HepG2 (cell line): ENCODE measurements around the gene IGFALS. TPM values are rescaled to one million over a fixed set of nuclear protein-coding genes. Genes with fewer than 3 reads are reported as not detected.

Experiments used
- AHR ChIP-seq: IDR thresholded peaks from 2 replicates; pipeline ENCODE4 v1.6.1; 2018; ENCODE audit warnings: missing genetic modification reagents, missing compliant biosample characterization
- ELF1 ChIP-seq: sonication (generic); formaldehyde crosslinking; IDR thresholded peaks from 2 replicates; pipeline ENCODE4 v1.4.0; 2020; ENCODE audit warnings: missing genetic modification reagents
- HNRNPK ChIP-seq: fragments of 200-400 bp; formaldehyde crosslinking; IDR thresholded peaks from 2 replicates; pipeline ENCODE4 v1.6.1; 2018; ENCODE audit warnings: low read length, low read depth, moderate library complexity, mild to moderate bottlenecking; ENCODE audit not compliant: poor library complexity, severe bottlenecking
- KLF6 ChIP-seq: IDR thresholded peaks from 2 replicates; pipeline ENCODE4 v1.8.0; 2016; ENCODE audit warnings: missing biosample characterization, missing genetic modification reagents
- MIXL1 ChIP-seq: IDR thresholded peaks from 2 replicates; pipeline ENCODE4 v1.6.1; 2016
- MLXIP ChIP-seq: sonication (generic); formaldehyde crosslinking; IDR thresholded peaks from 2 replicates; pipeline ENCODE4 v1.9.0; 2021; ENCODE audit warnings: missing genetic modification reagents, borderline replicate concordance
- NR1H2 ChIP-seq: sonication (generic); formaldehyde crosslinking; IDR thresholded peaks from 2 replicates; pipeline ENCODE4 v1.8.1; 2022; ENCODE audit warnings: low read depth, missing genetic modification reagents, borderline replicate concordance
- PAWR ChIP-seq: sonication (generic); formaldehyde crosslinking; IDR thresholded peaks from 2 replicates; pipeline ENCODE4 v1.4.0; 2020; ENCODE audit warnings: missing genetic modification reagents, mild to moderate bottlenecking, borderline replicate concordance
- PHF20 ChIP-seq: sonication (generic); formaldehyde crosslinking; IDR thresholded peaks from 2 replicates; pipeline ENCODE4 v1.5.0; 2020; ENCODE audit warnings: mild to moderate bottlenecking, missing genetic modification reagents
- STAG1 ChIP-seq: sonication (generic); formaldehyde crosslinking; IDR thresholded peaks from 2 replicates; pipeline ENCODE4 v1.4.0; 2020; ENCODE audit warnings: missing genetic modification reagents
- STAT5B ChIP-seq: sonication (generic); formaldehyde crosslinking; IDR thresholded peaks from 2 replicates; pipeline ENCODE4 v1.4.0; 2020; ENCODE audit warnings: missing genetic modification reagents
- TEAD2 ChIP-seq: sonication (generic); formaldehyde crosslinking; IDR thresholded peaks from 2 replicates; pipeline ENCODE4 v1.9.0; 2021; ENCODE audit warnings: missing genetic modification reagents
- USF2 ChIP-seq, 2 experiments: sonication (generic) in 1 of 2; formaldehyde crosslinking in 1 of 2; IDR thresholded peaks; 2 replicates each; pipeline versions ENCODE4 v1.5.1 to v1.6.1; 2011 to 2020; ENCODE audit warnings: borderline replicate concordance in 1 of 2, low read depth in 1 of 2, low read length in 1 of 2, mild to moderate bottlenecking in 1 of 2, missing genetic modification reagents in 1 of 2, moderate library complexity in 1 of 2
- WIZ ChIP-seq: sonication (generic); formaldehyde crosslinking; IDR thresholded peaks from 2 replicates; pipeline ENCODE4 v1.5.1; 2020; ENCODE audit warnings: mild to moderate bottlenecking, missing genetic modification reagents
- ZBTB7A ChIP-seq: sonication (generic); formaldehyde crosslinking; IDR thresholded peaks from 2 replicates; pipeline ENCODE4 v1.8.0; 2022; ENCODE audit warnings: mild to moderate bottlenecking, missing genetic modification reagents
- ZNF264 ChIP-seq: sonication (generic); formaldehyde crosslinking; IDR thresholded peaks from 2 replicates; pipeline ENCODE4 v1.4.0; 2020; ENCODE audit warnings: missing genetic modification reagents
- ZNF331 ChIP-seq: sonication (generic); formaldehyde crosslinking; IDR thresholded peaks from 2 replicates; pipeline ENCODE4 v1.4.0; 2020; ENCODE audit warnings: missing genetic modification reagents
- ZNF484 ChIP-seq: sonication (generic); formaldehyde crosslinking; IDR thresholded peaks from 2 replicates; pipeline ENCODE4 v1.5.1; 2020; ENCODE audit warnings: mild to moderate bottlenecking, low read depth, missing genetic modification reagents, borderline replicate concordance
- ZNF501 ChIP-seq: sonication (generic); formaldehyde crosslinking; IDR thresholded peaks from 2 replicates; pipeline ENCODE4 v1.5.1; 2020; ENCODE audit warnings: mild to moderate bottlenecking, moderate library complexity, missing genetic modification reagents
- ZNF569 ChIP-seq: sonication (generic); formaldehyde crosslinking; IDR thresholded peaks from 2 replicates; pipeline ENCODE4 v1.5.0; 2020; ENCODE audit warnings: mild to moderate bottlenecking, missing genetic modification reagents, moderate library complexity, borderline replicate concordance
- ZNF660 ChIP-seq: sonication (generic); formaldehyde crosslinking; IDR thresholded peaks from 2 replicates; pipeline ENCODE4 v1.5.1; 2020; ENCODE audit warnings: mild to moderate bottlenecking, low read depth, missing genetic modification reagents, borderline replicate concordance
- ZNF781 ChIP-seq: sonication (generic); formaldehyde crosslinking; IDR thresholded peaks from 2 replicates; pipeline ENCODE4 v1.5.1; 2020; ENCODE audit warnings: borderline replicate concordance, mild to moderate bottlenecking, missing genetic modification reagents; ENCODE audit errors: not compliant biosample characterization
- polyA plus RNA-seq, 8 experiments: library from polyadenylated mRNA; depleted of rRNA in 3 of 8; stranded (reverse) in 7 of 8; unstranded in 1 of 8; fragments of >200 nt; fragmentation: Illumina TruSeq in 4 of 8; extraction: Trizol in 4 of 8; gene quantifications; 2 replicates each; pipeline versions ENCODE4 v1.2.1 to v1.2.3, GENCODE V29; 2011 to 2016; ENCODE audit warnings: low read depth in 4 of 8, missing spikeins in 1 of 8, mixed read lengths in 1 of 8; ENCODE audit not compliant: insufficient read depth in 1 of 8
- total RNA-seq, 5 experiments: library from RNA; depleted of rRNA; stranded (reverse); fragments of >200 nt; fragmentation: Illumina TruSeq; extraction: Trizol; gene quantifications; 2 replicates each; pipeline ENCODE4 v1.2.3, GENCODE V29; 2016; ENCODE audit warnings: low read depth in 1 of 5

Gene IGFALS
- total and polyA plus RNA-seq, 2 of the 13 experiments (the other 11 are each of a cell fraction or from before 2014, with no cell fraction given), result 0.34 to 2.4 TPM

- peak; percentile 93 for TF ChIP-seq ZNF781 (CRISPR knock-in tag)
- TF ChIP-seq ZNF484 (CRISPR knock-in tag), result 0 out of 2 replicates have a peak, but pooled peaks have one; percentile 22
- TF ChIP-seq ZNF331 (CRISPR knock-in tag), result 0 out of 2 replicates have a peak, but pooled peaks have one; percentile 51
- TF ChIP-seq AHR, result no peak; the same call in 1 of the 2 replicates
- TF ChIP-seq TEAD2 (CRISPR knock-in tag), result no peak
- no peak; the same call in 1 of the 2 replicates for TF ChIP-seq MLXIP
- TF ChIP-seq ELF1 (CRISPR knock-in tag), result peak; percentile 41; the same call in 1 of the 2 replicates
- no peak for TF ChIP-seq ZNF569 (CRISPR knock-in tag)
- TF ChIP-seq STAT5B (CRISPR knock-in tag), result no peak
- TF ChIP-seq STAG1 (CRISPR knock-in tag), result no peak
- peak; percentile 67; the same call in 1 of the 2 replicates for TF ChIP-seq KLF6 (CRISPR knock-in tag)
- TF ChIP-seq HNRNPK, result peak; percentile 48
- peak; percentile 92 for TF ChIP-seq ZNF501 (CRISPR knock-in tag)
- TF ChIP-seq ZBTB7A (CRISPR knock-in tag), result no peak
- TF ChIP-seq MIXL1 (CRISPR knock-in tag), result peak; percentile 77
- TF ChIP-seq PAWR (CRISPR knock-in tag), result no peak
- 0 out of 2 replicates have a peak, but pooled peaks have one; percentile 45 for TF ChIP-seq WIZ (CRISPR knock-in tag)
- peak; percentile 94 for TF ChIP-seq PHF20 (CRISPR knock-in tag)
- TF ChIP-seq ZNF660 (CRISPR knock-in tag), result no peak
- no peak for TF ChIP-seq ZNF264 (CRISPR knock-in tag)
- TF ChIP-seq USF2 (IDR thresholded peaks at IDR 0.05; ENCODE audit: low read depth, low read length), result peak; percentile 99
- TF ChIP-seq USF2 (CRISPR knock-in tag; IDR thresholded peaks at IDR 0.05; ENCODE audit: borderline replicate concordance), result peak; percentile 100
- TF ChIP-seq NR1H2 (CRISPR knock-in tag), result no peak
Measured at GRCh38 chr16:1826691-1827573, 33.4 kb upstream of the IGFALS start, which contains the start of the genes FAHD1 and HAGH (continued).
